CD14-positive monocyte (primary cell): ENCODE measurements around the gene GRID1. TPM values are rescaled to one million over a fixed set of nuclear protein-coding genes. Genes with fewer than 3 reads are reported as not detected.
"Not testable (repeated sequence)": the region's sequence is repeated elsewhere in the genome, so short reads cannot be mapped to it uniquely, and the experiment has no call there.

ENCODE experiments used
- DNase-seq, 3 donors: peaks; one replicate each; pipeline ENCODE4 v3.0.0-alpha.2; 2011 to 2022
- H2AFZ ChIP-seq: 2 replicates; pipeline ENCODE4 v1.6.0; 2012; ENCODE audit warnings: mild to moderate bottlenecking, low read depth, low read length, inconsistent platforms; ENCODE audit not compliant: insufficient read depth, poor library complexity, severe bottlenecking
- H3K27ac ChIP-seq, 2 donors: 1 replicate in 1 of 2; 2 replicates in 1 of 2; pipeline ENCODE4 v1.5.1; 2012 to 2013; ENCODE audit warnings: low read length in 2 of 2, control low read depth in 1 of 2, inconsistent platforms in 1 of 2, low read depth in 1 of 2, mild to moderate bottlenecking in 1 of 2
- H3K27me3 ChIP-seq, 2 donors: one replicate each; pipeline versions ENCODE4 v1.6.0 to v1.6.1; 2011 to 2013; ENCODE audit warnings: low read length in 2 of 2; ENCODE audit not compliant: control insufficient read depth in 2 of 2, insufficient read depth in 2 of 2
- H3K36me3 ChIP-seq, 2 donors: replicated peaks in 1 of 2; 1 replicate in 1 of 2; 2 replicates in 1 of 2; pipeline versions ENCODE4 v1.5.1 to v1.6.1; 2012 to 2013; ENCODE audit warnings: low read length in 2 of 2, control low read depth in 1 of 2, inconsistent platforms in 1 of 2, mild to moderate bottlenecking in 1 of 2; ENCODE audit not compliant: insufficient read depth in 2 of 2, control insufficient read depth in 1 of 2
- H3K4me1 ChIP-seq, 2 donors: 1 replicate in 1 of 2; 2 replicates in 1 of 2; pipeline versions ENCODE4 v1.5.1 to v1.6.1; 2012 to 2013; ENCODE audit warnings: low read length in 2 of 2, control low read depth in 1 of 2, inconsistent platforms in 1 of 2, mild to moderate bottlenecking in 1 of 2, moderate library complexity in 1 of 2; ENCODE audit not compliant: insufficient read depth in 2 of 2, control insufficient read depth in 1 of 2
- H3K4me2 ChIP-seq: replicated peaks from 2 replicates; pipeline ENCODE3; 2012; ENCODE audit warnings: low read length, moderate library complexity, mild to moderate bottlenecking; ENCODE audit not compliant: poor library complexity, severe bottlenecking; ENCODE audit errors: extremely low read depth
- H3K4me3 ChIP-seq, 3 experiments: fragments of 200-600 bp in 1 of 3; sonication (generic) in 1 of 3; replicated peaks in 1 of 3; 1 replicate in 2 of 3; 2 replicates in 1 of 3; pipeline ENCODE4 v1.5.1; 2011 to 2013; ENCODE audit warnings: low read length in 3 of 3, mild to moderate bottlenecking in 3 of 3, control low read depth in 2 of 3, low read depth in 2 of 3, inconsistent platforms in 1 of 3, moderate library complexity in 1 of 3
- H3K79me2 ChIP-seq: 2 replicates; pipeline ENCODE4 v1.6.0; 2012; ENCODE audit warnings: mild to moderate bottlenecking, control low read depth, inconsistent platforms, low read length, moderate library complexity; ENCODE audit not compliant: insufficient read depth
- H3K9ac ChIP-seq: 2 replicates; pipeline ENCODE4 v1.6.0; 2017; ENCODE audit warnings: low read length, mild to moderate bottlenecking; ENCODE audit not compliant: insufficient read depth, poor library complexity, severe bottlenecking
- H3K9me3 ChIP-seq, 2 donors: replicated peaks in 1 of 2; 1 replicate in 1 of 2; 2 replicates in 1 of 2; pipeline versions ENCODE4 v1.5.1 to v1.6.1; 2012 to 2013; ENCODE audit warnings: low read length in 2 of 2, control low read depth in 1 of 2; ENCODE audit not compliant: control insufficient read depth in 1 of 2, insufficient read depth in 1 of 2
- H4K20me1 ChIP-seq: 2 replicates; pipeline ENCODE4 v1.6.0; 2012; ENCODE audit warnings: mild to moderate bottlenecking, low read length, control low read depth, moderate library complexity; ENCODE audit not compliant: insufficient read depth
- H3K27ac Mint-ChIP-seq, 7 donors: one replicate each; pipeline ENCODE4 v1.8.0; 2020; ENCODE audit warnings: mild to moderate bottlenecking in 7 of 7, mixed read lengths in 7 of 7, moderate library complexity in 6 of 7, inconsistent platforms in 2 of 7
- H3K27me3 Mint-ChIP-seq, 3 donors: one replicate each; pipeline ENCODE4 v1.8.0; 2021 to 2022; ENCODE audit warnings: low read depth in 3 of 3, mild to moderate bottlenecking in 3 of 3, mixed read lengths in 3 of 3, moderate library complexity in 3 of 3, inconsistent platforms in 1 of 3
- H3K36me3 Mint-ChIP-seq, 2 donors: one replicate each; pipeline ENCODE4 v1.8.0; 2020; ENCODE audit warnings: mixed read lengths in 2 of 2, inconsistent platforms in 1 of 2, mild to moderate bottlenecking in 1 of 2
- H3K4me1 Mint-ChIP-seq: one replicate; pipeline ENCODE4 v1.8.0; 2020; ENCODE audit warnings: mild to moderate bottlenecking, mixed read lengths
- H3K4me3 Mint-ChIP-seq, 2 donors: one replicate each; pipeline ENCODE4 v1.8.0; 2020; ENCODE audit warnings: mild to moderate bottlenecking in 2 of 2, mixed read lengths in 2 of 2, moderate library complexity in 1 of 2
- H3K9me3 Mint-ChIP-seq, 7 donors: one replicate each; pipeline ENCODE4 v1.8.0; 2020 to 2022; ENCODE audit warnings: mixed read lengths in 7 of 7, mild to moderate bottlenecking in 6 of 7, moderate library complexity in 6 of 7, inconsistent platforms in 2 of 7
- CTCF ChIP-seq: fragments of 200-600 bp; IDR thresholded peaks from one replicate; pipeline ENCODE4 v1.8.0; 2022; ENCODE audit warnings: antibody characterized with exemption, mild to moderate bottlenecking
- WGBS: methylation state at CpG from one replicate; pipeline ENCODE4 v1.1.5; 2013; ENCODE audit warnings: missing lambda C conversion rate; ENCODE audit not compliant: insufficient coverage; 5-methylcytosine and 5-hydroxymethylcytosine counted together
- intact Hi-C, 2 donors: fragments of 100-400 bp; cut with micrococcal nuclease; formaldehyde crosslinking; loops; one replicate each; pipeline versions ENCODE4 v1.15.0 to v1.15.1; 2023
- polyA plus RNA-seq, 3 donors: library from polyadenylated mRNA; depleted of rRNA in 1 of 3; unstranded in 2 of 3; stranded (reverse) in 1 of 3; fragments of 300-500 nt in 2 of 3; fragments of >200 nt in 1 of 3; fragmentation: Illumina TruSeq in 2 of 3; gene quantifications; 1 replicate in 2 of 3; 2 replicates in 1 of 3; pipeline ENCODE4 v1.2.3, GENCODE V29; 2012 to 2021

Gene GRID1
- polyA plus RNA-seq, 3 donors = not detected

GRCh38 chr10:86177537-86178155 is 188.9 kb downstream of the GRID1 start:
- Histone ChIP-seq H3K36me3 (no peaks in the 10 kb centered on the region), H3K4me3 (no peak overlapping the region), H3K4me2 (no peak overlapping the region), H3K9ac (no peak overlapping the region), H3K27ac (no peak overlapping the region), H3K9me3 (no peaks in the 10 kb centered on the region), H3K27me3 (no peaks in the 10 kb centered on the region), H3K4me1 (no peaks in the 10 kb centered on the region), H4K20me1 (no peaks in the 10 kb centered on the region), H2AFZ (no peak overlapping the region), H3K79me2 (no peaks in the 10 kb centered on the region)
- Mint-ChIP-seq H3K27me3 (peaks cover 0 to 4% (median 3%) of the 10 kb centered on the region in 3 donors), H3K9me3 (no peaks in the 10 kb centered on the region), H3K36me3 (no peaks in the 10 kb centered on the region), H3K4me1 (no peaks in the 10 kb centered on the region), H3K27ac (no peak overlapping the region), H3K4me3 (no peak overlapping the region)
- intact Hi-C loops = no loop called here
- WGBS = 98% methylated on average over 7 of the region's 11 CpGs
- DNase-seq = no peak
- no peak for TF ChIP-seq CTCF

GRCh38 chr10:86176850-86177536 is 189.6 kb downstream of the GRID1 start:
- Histone ChIP-seq H3K79me2 (no peaks in the 10 kb centered on the region), H3K4me3 (no peak overlapping the region), H3K27ac (no peak overlapping the region), H3K4me2 (no peak overlapping the region), H3K9me3 (no peaks in the 10 kb centered on the region), H3K27me3 (no peaks in the 10 kb centered on the region), H3K9ac (no peak overlapping the region), H3K4me1 (no peaks in the 10 kb centered on the region), H3K36me3 (no peaks in the 10 kb centered on the region), H2AFZ (no peak overlapping the region), H4K20me1 (no peaks in the 10 kb centered on the region)
- TF ChIP-seq CTCF = no peak
- H3K9me3 Mint-ChIP-seq = no peaks in the 10 kb centered on the region
- peaks cover 0 to 4% (median 3%) of the 10 kb centered on the region in 3 donors for H3K27me3 Mint-ChIP-seq
- H3K4me1 Mint-ChIP-seq = no peaks in the 10 kb centered on the region
- no peak overlapping the region for H3K4me3 Mint-ChIP-seq
- intact Hi-C loops = no loop called here
- 97% methylated on average over 4 of the region's 10 CpGs for WGBS
- no peak overlapping the region for H3K27ac Mint-ChIP-seq
- DNase-seq = no peak
- no peaks in the 10 kb centered on the region for H3K36me3 Mint-ChIP-seq

GRCh38 chr10:86175476-86175875 is 191.1 kb downstream of the GRID1 start:
- H3K4me1 Mint-ChIP-seq, H3K27ac ChIP-seq, DNase-seq, H3K27me3 ChIP-seq, H3K4me3 Mint-ChIP-seq, intact Hi-C loops, H3K27ac Mint-ChIP-seq, H3K36me3 ChIP-seq, H3K36me3 Mint-ChIP-seq, H3K4me2 ChIP-seq, H3K9me3 ChIP-seq, H3K27me3 Mint-ChIP-seq, H3K79me2 ChIP-seq, H4K20me1 ChIP-seq, H3K4me3 ChIP-seq, H3K9ac ChIP-seq, H2AFZ ChIP-seq, H3K9me3 Mint-ChIP-seq, H3K4me1 ChIP-seq: not testable (repeated sequence)
- WGBS = 100% methylated on average over 5 of the region's 10 CpGs
